Tibial nerve (tissue), 3 donors: ENCODE measurements around the gene HOXA5.

Source experiments
- POLR2A ChIP-seq, 2 donors: fragments of 450-650 bp; IDR thresholded peaks; one replicate each; pipeline ENCODE4 v1.6.1; 2017; ENCODE audit warnings: antibody characterized with exemption in 2 of 2, mild to moderate bottlenecking in 2 of 2, moderate library complexity in 2 of 2
- TF ChIP-seq, protein P1 (sequence below), 5 experiments: fragments of 200-600 bp in 3 of 5; fragments of 450-650 bp in 2 of 5; sonication (generic) in 3 of 5; IDR thresholded peaks; one replicate each; pipeline ENCODE4 v1.5.1; 2016 to 2019; ENCODE audit warnings: antibody characterized with exemption in 5 of 5, mild to moderate bottlenecking in 3 of 5, moderate library complexity in 2 of 5

DNA sequence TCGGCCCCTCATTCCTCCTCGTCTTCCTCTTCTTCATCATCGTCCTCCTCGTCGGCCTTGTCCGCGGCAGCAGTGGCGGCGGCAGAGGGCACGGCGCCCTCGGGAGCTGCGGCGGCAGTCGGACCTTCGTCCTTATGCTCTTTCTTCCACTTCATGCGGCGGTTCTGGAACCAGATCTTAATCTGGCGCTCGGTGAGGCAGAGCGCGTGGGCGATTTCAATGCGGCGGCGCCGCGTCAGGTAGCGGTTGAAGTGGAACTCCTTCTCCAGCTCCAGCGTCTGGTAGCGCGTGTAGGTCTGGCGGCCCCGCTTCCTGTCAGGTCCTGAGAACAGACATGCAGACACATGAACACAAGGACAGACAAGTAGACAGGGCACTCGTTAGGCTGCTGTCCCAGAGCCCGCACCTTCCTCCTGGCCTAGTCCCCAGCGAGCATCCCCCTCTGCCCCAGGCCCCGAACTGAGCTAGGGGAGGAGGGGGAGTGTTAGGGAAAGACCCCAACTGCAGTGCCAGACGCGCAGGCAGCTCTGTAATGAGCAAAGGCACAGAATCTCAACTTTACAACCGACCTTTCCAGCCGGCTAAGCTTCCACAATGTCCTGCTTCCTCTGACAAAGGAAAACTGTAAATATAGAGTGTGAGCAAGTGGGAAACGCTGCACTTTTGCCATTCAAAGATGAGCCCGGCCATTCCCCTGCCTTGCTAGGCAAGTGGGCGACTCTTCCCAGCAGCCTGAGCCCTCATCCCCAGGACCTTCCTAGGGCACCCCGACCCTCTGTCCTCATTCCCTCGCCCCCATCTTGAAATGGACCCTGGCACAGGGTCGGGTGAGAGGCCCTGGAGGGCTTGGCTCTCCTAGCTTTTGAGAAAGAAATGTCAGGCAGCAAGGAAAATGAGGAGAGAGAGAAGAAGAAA, 11.7 kb upstream of the HOXA5 start:
- TF ChIP-seq, protein P1, sequence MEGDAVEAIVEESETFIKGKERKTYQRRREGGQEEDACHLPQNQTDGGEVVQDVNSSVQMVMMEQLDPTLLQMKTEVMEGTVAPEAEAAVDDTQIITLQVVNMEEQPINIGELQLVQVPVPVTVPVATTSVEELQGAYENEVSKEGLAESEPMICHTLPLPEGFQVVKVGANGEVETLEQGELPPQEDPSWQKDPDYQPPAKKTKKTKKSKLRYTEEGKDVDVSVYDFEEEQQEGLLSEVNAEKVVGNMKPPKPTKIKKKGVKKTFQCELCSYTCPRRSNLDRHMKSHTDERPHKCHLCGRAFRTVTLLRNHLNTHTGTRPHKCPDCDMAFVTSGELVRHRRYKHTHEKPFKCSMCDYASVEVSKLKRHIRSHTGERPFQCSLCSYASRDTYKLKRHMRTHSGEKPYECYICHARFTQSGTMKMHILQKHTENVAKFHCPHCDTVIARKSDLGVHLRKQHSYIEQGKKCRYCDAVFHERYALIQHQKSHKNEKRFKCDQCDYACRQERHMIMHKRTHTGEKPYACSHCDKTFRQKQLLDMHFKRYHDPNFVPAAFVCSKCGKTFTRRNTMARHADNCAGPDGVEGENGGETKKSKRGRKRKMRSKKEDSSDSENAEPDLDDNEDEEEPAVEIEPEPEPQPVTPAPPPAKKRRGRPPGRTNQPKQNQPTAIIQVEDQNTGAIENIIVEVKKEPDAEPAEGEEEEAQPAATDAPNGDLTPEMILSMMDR (IDR thresholded peaks at IDR 0.05): no peak
- no peak for TF ChIP-seq POLR2A (IDR thresholded peaks at IDR 0.05)
